ENCODE results near the gene RAB27A.

The RAB27A gene

DNA sequence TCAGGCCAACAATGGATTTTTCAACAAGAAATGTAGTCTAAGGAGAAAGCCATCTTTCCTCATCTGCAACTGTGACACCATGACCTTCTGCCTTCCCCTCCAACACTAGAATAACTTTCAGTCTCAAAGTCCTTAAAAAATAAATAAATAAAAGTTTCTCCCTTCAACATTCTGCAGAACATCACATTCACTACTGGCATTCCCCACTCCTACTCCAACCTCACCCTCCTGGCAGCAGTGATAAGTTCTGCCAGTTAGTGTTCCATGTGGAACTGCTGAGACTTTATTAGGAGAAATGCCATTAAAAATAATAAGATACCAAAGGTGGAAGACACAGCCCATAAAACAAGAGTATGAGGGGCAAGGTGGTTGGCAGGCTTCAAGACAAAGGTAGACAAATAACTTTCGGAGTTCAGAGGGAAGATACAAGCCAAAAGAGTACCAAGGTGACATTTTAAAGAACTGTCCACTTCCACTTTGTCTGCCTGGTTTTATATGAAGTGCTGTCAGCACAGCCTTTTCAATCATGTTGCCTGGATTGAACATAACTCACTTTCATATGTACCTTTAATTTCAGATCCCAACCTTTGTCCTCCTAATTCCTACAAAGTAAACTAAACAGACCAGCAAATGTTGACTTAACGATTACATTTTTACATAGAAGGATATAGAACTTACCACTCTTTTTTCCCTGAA lies 55.4 kb downstream of the RAB27A start:
- TF ChIP-seq, protein P1, sequence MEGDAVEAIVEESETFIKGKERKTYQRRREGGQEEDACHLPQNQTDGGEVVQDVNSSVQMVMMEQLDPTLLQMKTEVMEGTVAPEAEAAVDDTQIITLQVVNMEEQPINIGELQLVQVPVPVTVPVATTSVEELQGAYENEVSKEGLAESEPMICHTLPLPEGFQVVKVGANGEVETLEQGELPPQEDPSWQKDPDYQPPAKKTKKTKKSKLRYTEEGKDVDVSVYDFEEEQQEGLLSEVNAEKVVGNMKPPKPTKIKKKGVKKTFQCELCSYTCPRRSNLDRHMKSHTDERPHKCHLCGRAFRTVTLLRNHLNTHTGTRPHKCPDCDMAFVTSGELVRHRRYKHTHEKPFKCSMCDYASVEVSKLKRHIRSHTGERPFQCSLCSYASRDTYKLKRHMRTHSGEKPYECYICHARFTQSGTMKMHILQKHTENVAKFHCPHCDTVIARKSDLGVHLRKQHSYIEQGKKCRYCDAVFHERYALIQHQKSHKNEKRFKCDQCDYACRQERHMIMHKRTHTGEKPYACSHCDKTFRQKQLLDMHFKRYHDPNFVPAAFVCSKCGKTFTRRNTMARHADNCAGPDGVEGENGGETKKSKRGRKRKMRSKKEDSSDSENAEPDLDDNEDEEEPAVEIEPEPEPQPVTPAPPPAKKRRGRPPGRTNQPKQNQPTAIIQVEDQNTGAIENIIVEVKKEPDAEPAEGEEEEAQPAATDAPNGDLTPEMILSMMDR (conservative IDR thresholded peaks at IDR 0.05; ENCODE audit: low read depth): no peak
- CTCF ChIA-PET: no interaction called here
- POLR2A ChIA-PET (ENCODE audit: low non-redundant PET): interaction anchor here (0.6 kb wide), 1 partner anchor 37 kb away, joined by 3 read pairs; the partner anchor contains the start of gene RSL24D1
- no peak for DNase-seq (ENCODE audit: low spot score)
- no peak overlapping the region for H3K27ac ChIP-seq

DNA sequence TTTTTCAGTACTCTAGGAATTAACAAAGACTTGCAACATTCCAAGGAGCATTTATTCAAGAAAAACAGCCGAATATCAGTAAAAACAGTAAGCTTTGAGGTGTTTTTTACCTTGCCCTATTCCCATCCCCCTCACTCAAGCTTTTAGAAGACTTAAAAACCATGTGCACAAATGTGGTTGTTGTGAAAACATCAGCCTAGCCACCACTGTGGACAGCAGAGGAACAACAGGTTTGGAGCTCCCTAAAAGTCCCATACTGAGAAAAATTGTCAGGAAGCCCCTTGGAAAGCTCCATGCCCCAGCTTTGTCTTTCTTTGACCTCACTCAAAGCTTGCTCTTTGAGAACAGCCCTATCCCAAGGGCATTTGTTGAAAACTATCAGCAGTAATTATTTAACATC lies 58.2 kb downstream of the RAB27A start:
- no peak for DNase-seq (ENCODE audit: low spot score)
- H3K27ac ChIP-seq: no peak overlapping the region
- CTCF ChIA-PET: no interaction called here
- TF ChIP-seq, protein P1 (conservative IDR thresholded peaks at IDR 0.05; ENCODE audit: low read depth): no peak
- POLR2A ChIA-PET (ENCODE audit: low non-redundant PET): no interaction called here

DNA sequence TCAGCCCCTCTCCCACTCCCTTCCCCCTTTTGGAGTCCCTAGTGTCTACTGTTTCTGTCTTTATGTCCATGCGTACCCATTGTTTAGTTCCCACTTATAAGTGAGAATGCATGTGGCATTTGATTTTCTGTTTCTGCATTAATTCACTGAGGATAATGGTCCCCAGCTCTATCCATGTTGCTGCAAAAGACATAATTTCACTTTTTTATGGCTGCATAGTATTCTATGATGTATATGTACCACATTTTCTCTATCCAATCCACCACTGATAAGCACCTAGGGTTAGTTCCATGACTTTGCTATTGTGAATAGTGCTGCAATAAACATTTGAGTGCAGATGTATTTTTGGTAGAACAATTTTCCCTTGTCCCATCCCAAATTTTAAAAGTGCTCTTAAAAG lies 58.7 kb downstream of the RAB27A start:
- no peak overlapping the region for H3K27ac ChIP-seq
- ChIA-PET CTCF (no interaction called here), POLR2A (ENCODE audit: low non-redundant PET) (no interaction called here)
- DNase-seq (ENCODE audit: low spot score): no peak
- TF ChIP-seq, protein P1 (conservative IDR thresholded peaks at IDR 0.05; ENCODE audit: low read depth): no peak

DNA sequence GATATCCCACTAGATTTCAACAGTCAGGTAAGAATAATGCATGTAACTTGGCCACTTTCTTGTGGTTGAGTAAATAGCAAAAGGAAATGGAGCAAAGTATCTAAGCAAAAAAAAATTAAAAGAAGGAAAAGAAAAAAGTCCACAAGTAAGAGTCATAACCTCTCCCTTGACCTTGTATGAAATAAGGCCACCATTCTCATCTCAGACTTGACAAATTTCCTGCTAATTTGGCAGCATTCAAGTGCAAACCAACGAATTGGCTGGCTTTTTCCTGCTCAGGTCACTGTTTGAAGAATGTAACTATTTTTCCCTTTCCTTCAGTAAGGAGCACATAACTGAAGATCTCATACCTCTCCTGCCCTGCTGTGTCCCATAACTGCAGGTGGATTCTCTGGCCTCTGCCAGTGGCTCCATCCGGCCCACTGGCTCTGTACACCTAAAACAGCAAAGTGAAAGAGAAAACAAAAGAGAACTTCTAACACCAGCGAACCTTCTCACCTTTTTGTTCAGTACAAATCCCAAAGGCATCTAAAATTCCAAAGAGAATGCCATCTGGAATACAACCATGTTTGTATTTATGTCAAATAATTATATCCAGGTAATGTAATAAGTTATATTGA lies 59.5 kb downstream of the RAB27A start:
- ChIA-PET CTCF (no interaction called here), POLR2A (ENCODE audit: low non-redundant PET) (no interaction called here)
- no peak for DNase-seq (ENCODE audit: low spot score)
- TF ChIP-seq, protein P1 (conservative IDR thresholded peaks at IDR 0.05; ENCODE audit: low read depth): no peak
- no peak overlapping the region for H3K27ac ChIP-seq

DNA sequence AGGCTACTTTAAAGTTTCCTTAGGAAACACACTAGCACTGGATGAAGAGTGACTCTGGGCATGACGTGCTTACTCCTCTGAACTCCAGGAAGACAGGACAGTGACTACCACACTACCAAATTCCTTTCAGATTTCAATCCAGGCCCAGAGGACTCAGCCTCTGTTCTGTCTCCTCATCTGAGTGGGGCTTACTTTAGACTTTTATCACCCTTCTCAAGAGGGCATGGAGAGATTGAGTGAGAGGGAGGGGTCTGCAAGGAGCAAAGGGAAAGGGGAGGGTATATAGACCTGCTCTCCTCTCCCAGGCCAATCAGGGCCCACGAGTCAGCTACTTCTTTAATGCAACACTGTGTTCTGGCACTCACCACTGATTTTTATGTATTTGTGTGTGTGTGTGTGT lies 63.5 kb downstream of the RAB27A start:
- POLR2A ChIA-PET (ENCODE audit: low non-redundant PET): no interaction called here
- DNase-seq (ENCODE audit: low spot score): no peak
- TF ChIP-seq, protein P1 (conservative IDR thresholded peaks at IDR 0.05; ENCODE audit: low read depth): no peak
- no peak overlapping the region for H3K27ac ChIP-seq
- CTCF ChIA-PET: no interaction called here

DNA sequence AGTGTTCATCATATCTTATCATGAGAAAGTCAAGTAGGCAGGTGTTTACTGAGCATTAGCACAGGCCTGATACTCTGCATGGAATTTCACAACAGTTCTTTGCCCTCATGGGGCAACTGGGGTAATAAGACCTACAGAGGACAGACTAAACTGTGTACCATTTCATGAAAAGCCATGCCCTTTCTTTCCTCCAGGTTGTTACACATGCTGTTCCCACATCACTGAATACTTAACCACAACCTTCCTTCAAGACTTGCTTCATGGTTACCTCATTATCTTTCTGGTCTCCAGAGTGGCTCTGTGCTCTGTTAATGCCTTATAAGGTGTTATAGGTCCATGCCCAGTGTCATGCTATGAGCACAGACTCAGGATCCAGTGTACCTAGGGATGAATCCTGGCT lies 64.7 kb downstream of the RAB27A start:
- ChIA-PET POLR2A (ENCODE audit: low non-redundant PET) (no interaction called here), CTCF (no interaction called here)
- DNase-seq (ENCODE audit: low spot score): no peak
- H3K27ac ChIP-seq: no peak overlapping the region
- TF ChIP-seq, protein P1 (conservative IDR thresholded peaks at IDR 0.05; ENCODE audit: low read depth): no peak

Data from RWPE1 (cell line).